Measurements from ENCODE around the gene C9. TPM values are rescaled to one million over a fixed set of nuclear protein-coding genes. Genes with fewer than 3 reads are reported as not detected.
"Not testable (repeated sequence)": the region's sequence is repeated elsewhere in the genome, so short reads cannot be mapped to it uniquely, and the experiment has no call there.

Gene C9
- total RNA-seq, 3 donors from 2014 or later = 0.12 TPM; not detected in 2

- Histone ChIP-seq H3K4me3 (no peak overlapping the region), H3K36me3 (ENCODE audit: low read depth) (no peaks in the 10 kb centered on the region), H3K4me1 (ENCODE audit: low read depth) (no peaks in the 10 kb centered on the region), H3K9me3 (no peaks in the 10 kb centered on the region)
- DNase-seq = no peak
- intact Hi-C loops (cut with DNase I, micrococcal nuclease) = no loop called here
- no peak for ATAC-seq
- TF ChIP-seq CTCF (IDR thresholded peaks at IDR 0.05) = no peak
These were observed 23.8 kb downstream of the C9 start for GRCh38 chr5:39340506-39340905.

- Histone ChIP-seq H3K36me3 (ENCODE audit: low read depth) (no peaks in the 10 kb centered on the region), H3K9me3 (no peaks in the 10 kb centered on the region), H3K4me1 (ENCODE audit: low read depth) (no peaks in the 10 kb centered on the region), H3K4me3 (no peak overlapping the region)
- intact Hi-C loops (cut with DNase I, micrococcal nuclease) = no loop called here
- no peak for TF ChIP-seq CTCF (IDR thresholded peaks at IDR 0.05)
- ATAC-seq (no peak), DNase-seq (no peak)
These were observed 26.9 kb downstream of the C9 start for GRCh38 chr5:39337252-39337915.

GRCh38 chr5:39334296-39334695, 30.0 kb downstream of the C9 start:
- H3K36me3 ChIP-seq (ENCODE audit: low read depth); ATAC-seq; DNase-seq; H3K4me3 ChIP-seq; H3K9me3 ChIP-seq; H3K4me1 ChIP-seq (ENCODE audit: low read depth); intact Hi-C loops (cut with DNase I, micrococcal nuclease): not testable (repeated sequence)

- intact Hi-C loops (cut with DNase I, micrococcal nuclease) = no loop called here
- Histone ChIP-seq H3K4me3 (no peak overlapping the region), H3K9me3 (no peaks in the 10 kb centered on the region), H3K36me3 (ENCODE audit: low read depth) (no peaks in the 10 kb centered on the region), H3K4me1 (ENCODE audit: low read depth) (no peaks in the 10 kb centered on the region)
- no peak for TF ChIP-seq CTCF (IDR thresholded peaks at IDR 0.05)
- no peak for DNase-seq
- no peak for ATAC-seq
These were observed 31.2 kb downstream of the C9 start for GRCh38 chr5:39333104-39333503.

- H3K4me1 ChIP-seq (ENCODE audit: low read depth) = no peaks in the 10 kb centered on the region
- no peak overlapping the region for H3K4me3 ChIP-seq
- ATAC-seq = no peak
- no peaks in the 10 kb centered on the region for H3K36me3 ChIP-seq (ENCODE audit: low read depth)
- no peaks in the 10 kb centered on the region for H3K9me3 ChIP-seq
- intact Hi-C loops (cut with DNase I, micrococcal nuclease) = no loop called here
- DNase-seq = no peak
- TF ChIP-seq CTCF (IDR thresholded peaks at IDR 0.05) = no peak
These were observed 32.4 kb downstream of the C9 start for GRCh38 chr5:39331861-39332381.

GRCh38 chr5:39328731-39329130, 35.6 kb downstream of the C9 start:
- DNase-seq (no peak), ATAC-seq (no peak)
- no peak for TF ChIP-seq CTCF (IDR thresholded peaks at IDR 0.05)
- no peaks in the 10 kb centered on the region for H3K36me3 ChIP-seq (ENCODE audit: low read depth)
- no peaks in the 10 kb centered on the region for H3K4me1 ChIP-seq (ENCODE audit: low read depth)
- intact Hi-C loops (cut with DNase I, micrococcal nuclease) = no loop called here
- no peak overlapping the region for H3K4me3 ChIP-seq
- no peaks in the 10 kb centered on the region for H3K9me3 ChIP-seq

All from mucosa of descending colon (tissue), 3 donors.